GM12878 (cell line): ENCODE results near the gene LMOD1. TPM values are rescaled to one million over a fixed set of nuclear protein-coding genes. Genes with fewer than 3 reads are reported as not detected.

Experiments
- ATAC-seq: fragments of 200-7000 bp; cut with Tn5 transposase; 3 replicates; pipeline ENCODE4 v1.9.1; 2020; ENCODE audit warnings: mild to moderate bottlenecking, moderate library complexity
- BruUV-seq: library from RNA; stranded (reverse); fragments of 400-500 nt; replicated peaks from 2 replicates; lab custom pipeline; 2021; lab: Mats Ljungman, UMichigan
- CTCF ChIA-PET: fragments of 300-600 bp; sonication (Branson Sonifier 250); formaldehyde crosslinking; extraction: SDS; loops from one replicate; lab custom pipeline; 2021; ENCODE audit warnings: inconsistent platforms; lab: Yijun Ruan, JAX
- POLR2A ChIA-PET: fragments of 350-600 bp; formaldehyde crosslinking; extraction: SDS; loops from one replicate; lab custom pipeline; 2021; ENCODE audit warnings: inconsistent platforms; lab: Charles Lee
- RAD21 ChIA-PET: fragments of 300-600 bp; sonication (Branson Sonifier 250); formaldehyde crosslinking; loops from one replicate; lab custom pipeline; 2023; ENCODE audit warnings: antibody characterized with exemption; ENCODE audit not compliant: unreplicated experiment; lab: Charles Lee
- SMC1A ChIA-PET: fragments of 300-600 bp; sonication (Branson Sonifier 250); formaldehyde crosslinking; loops from one replicate; lab custom pipeline; 2023; ENCODE audit not compliant: unreplicated experiment, uncharacterized antibody; lab: Charles Lee
- DNase-seq: peaks from one replicate; pipeline ENCODE4 v3.0.0-alpha.2; 2011; ENCODE audit warnings: low read depth, low spot score
- FAIRE-seq: peaks from 3 replicates; lab custom pipeline; 2011; peaks lifted over from hg19 to GRCh38; lab: Jason Lieb, UNC
- H2AFZ ChIP-seq: 2 replicates; pipeline ENCODE4 v1.6.0; 2011; ENCODE audit warnings: low read depth, low read length, control low read depth; ENCODE audit not compliant: control insufficient read depth
- H3K27ac ChIP-seq: 2 replicates; pipeline ENCODE4 v1.5.1; 2011; ENCODE audit warnings: control low read depth; ENCODE audit not compliant: control insufficient read depth, insufficient read depth
- H3K27me3 ChIP-seq, 2 experiments: replicated peaks in 1 of 2; 2 replicates each; pipeline versions ENCODE4 v1.6.0 to v1.6.1; 2011; ENCODE audit warnings: low read length in 1 of 2; ENCODE audit not compliant: control insufficient read depth in 2 of 2, insufficient read depth in 2 of 2
- H3K36me3 ChIP-seq, 2 experiments: 2 replicates each; pipeline ENCODE4 v1.5.1; 2011; ENCODE audit warnings: low read length in 1 of 2; ENCODE audit not compliant: control insufficient read depth in 2 of 2, insufficient read depth in 2 of 2
- H3K4me1 ChIP-seq: 2 replicates; pipeline ENCODE4 v1.6.1; 2011; ENCODE audit warnings: mild to moderate bottlenecking, low read length, moderate library complexity, mixed read lengths; ENCODE audit not compliant: control insufficient read depth, insufficient read depth
- H3K4me2 ChIP-seq: 2 replicates; pipeline ENCODE4 v1.6.0; 2011; ENCODE audit warnings: control low read depth; ENCODE audit not compliant: control insufficient read depth, insufficient read depth
- H3K4me3 ChIP-seq: fragments of 200-600 bp; sonication (generic); 2 replicates; pipeline ENCODE4 v1.5.1; 2016
- H3K79me2 ChIP-seq: 2 replicates; pipeline ENCODE4 v1.6.0; 2011; ENCODE audit warnings: low read length; ENCODE audit not compliant: control insufficient read depth, insufficient read depth
- H3K9ac ChIP-seq: 2 replicates; pipeline ENCODE4 v1.8.0; 2011; ENCODE audit warnings: low read length, control low read depth, mixed read lengths; ENCODE audit not compliant: control insufficient read depth, insufficient read depth
- H3K9me3 ChIP-seq: replicated peaks from 3 replicates; pipeline ENCODE4 v1.5.1; 2011; ENCODE audit warnings: mild to moderate bottlenecking, low read length; ENCODE audit not compliant: control insufficient read depth, insufficient read depth
- H4K20me1 ChIP-seq: 2 replicates; pipeline ENCODE4 v1.6.0; 2011; ENCODE audit not compliant: control insufficient read depth, insufficient read depth
- CHD4 ChIP-seq: fragments of 200-600 bp; sonication (generic); IDR thresholded peaks from 2 replicates; pipeline ENCODE4 v1.6.1; 2016; ENCODE audit warnings: mild to moderate bottlenecking
- IRF5 ChIP-seq: fragments of 450-650 bp; IDR thresholded peaks from 2 replicates; pipeline ENCODE4 v1.6.1; 2017; ENCODE audit warnings: borderline replicate concordance
- MEF2A ChIP-seq: IDR thresholded peaks from 2 replicates; pipeline ENCODE4 v1.6.1; 2011; ENCODE audit warnings: low read depth, mild to moderate bottlenecking, low read length, moderate library complexity; ENCODE audit not compliant: insufficient read depth
- SMAD5 ChIP-seq: IDR thresholded peaks from 2 replicates; pipeline ENCODE4 v1.6.1; 2016; ENCODE audit warnings: antibody characterized with exemption, low read depth
- WGBS: methylation state at CpG from one replicate; pipeline ENCODE4 v1.1.6; 2016; ENCODE audit warnings: low lambda C conversion rate; ENCODE audit not compliant: insufficient replicate concordance, insufficient coverage; ENCODE audit errors: missing lambda C conversion rate; 5-methylcytosine and 5-hydroxymethylcytosine counted together
- in situ Hi-C: fragments of 300-500 bp; cut with MboI; formaldehyde crosslinking; loops from 9 replicates; pipeline ENCODE4 v1.14.3; 2018; ENCODE audit warnings: mixed read lengths
- intact Hi-C: fragments of 100-400 bp; cut with micrococcal nuclease; formaldehyde crosslinking; loops from one replicate; pipeline ENCODE4 v1.14.2; 2022; ENCODE audit not compliant: unreplicated experiment
- polyA plus RNA-seq, 11 experiments: library from polyadenylated mRNA; depleted of rRNA in 4 of 11; unstranded in 6 of 11; stranded (reverse) in 5 of 11; fragments of >200 nt; fragmentation: Nextera tagmentation in 4 of 11; fragmentation: Illumina TruSeq in 1 of 11; extraction: Ambion mirVana in 4 of 11; extraction: Trizol in 1 of 11; gene quantifications; 1 replicate in 1 of 11; 2 replicates in 10 of 11; pipeline versions ENCODE4 v1.2.1 to v1.2.3, GENCODE V29; 2011 to 2016; ENCODE audit warnings: inconsistent platforms in 2 of 11, missing spikeins in 2 of 11, low read depth in 1 of 11
- total RNA-seq, 4 experiments: library from RNA; depleted of rRNA in 3 of 4; stranded (reverse); fragments of >200 nt in 3 of 4; fragmentation: Illumina TruSeq in 1 of 4; extraction: Trizol in 1 of 4; gene quantifications; 2 replicates each; pipeline versions ENCODE4 v1.2.1 to v1.2.3, GENCODE V29; 2013 to 2021
- TF ChIP-seq, protein P1 (sequence below): IDR thresholded peaks from 2 replicates; pipeline ENCODE4 v1.6.1; 2012; ENCODE audit warnings: mild to moderate bottlenecking, low read depth, low read length

The LMOD1 gene
- total and polyA plus RNA-seq, 10 of the 15 experiments (the other 5 are each of a cell fraction or from before 2014, with no cell fraction given), result 0.15 TPM; not detected in 9

DNA sequence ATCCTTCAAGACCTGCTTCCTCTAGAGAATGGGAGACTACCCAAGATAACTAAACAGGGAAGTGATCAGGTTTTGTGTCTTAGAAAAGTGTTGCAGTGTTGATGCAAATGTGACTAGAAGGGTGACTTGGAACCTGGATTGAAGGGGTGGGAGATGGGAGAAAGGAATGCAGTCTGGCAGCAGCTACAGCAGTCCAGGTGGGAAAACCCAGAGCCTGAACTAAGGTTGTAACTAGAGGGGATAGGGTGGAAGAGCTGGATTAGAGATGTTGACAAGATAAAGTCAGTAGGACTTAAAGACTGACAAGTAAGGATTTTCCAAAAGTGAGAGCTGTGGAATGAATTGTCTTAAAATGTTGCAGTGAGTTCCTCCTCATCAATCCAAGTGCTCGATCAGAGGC is 64.7 kb downstream of the LMOD1 start:
- Histone ChIP-seq H2AFZ (no peak overlapping the region), H3K9ac (no peak overlapping the region), H3K4me3 (no peak overlapping the region), H3K9me3 (no peaks in the 10 kb centered on the region), H3K4me2 (no peak overlapping the region), H3K79me2 (no peaks in the 10 kb centered on the region), H3K27ac (no peak overlapping the region), H3K27me3 (no peaks in the 10 kb centered on the region), H3K4me1 (peaks cover 5% of the 10 kb centered on the region; the same call in 1 of the 2 replicates), H4K20me1 (no peaks in the 10 kb centered on the region), H3K36me3 (no peaks in the 10 kb centered on the region; a peak in 1 of 4 replicates)
- in situ Hi-C loops, result no loop called here
- ChIA-PET RAD21 (interaction anchor here (1.1 to 1.4 kb wide), 2 partner anchors 14 to 17 kb away, joined by 3 read pairs; no protein-coding TSS in a partner anchor), SMC1A (interaction anchor here (1.4 to 2.1 kb wide), 4 partner anchors 14 to 233 kb away, joined by 3 to 9 read pairs (median 5); no protein-coding TSS in a partner anchor), POLR2A (interaction anchor here (0.5 to 1.3 kb wide), 2 partner anchors 45 to 112 kb away, joined by 3 to 5 read pairs; no protein-coding TSS in a partner anchor), CTCF (interaction anchor here (1.1 to 9.1 kb wide), 8 partner anchors 12 to 274 kb away, joined by 3 to 99 read pairs (median 4); no protein-coding TSS in a partner anchor)
- TF ChIP-seq CHD4 (no peak), MEF2A (no peak), SMAD5 (0 out of 2 replicates have a peak, but pooled peaks have one; percentile 3), IRF5 (no peak)
- TF ChIP-seq, protein P1, sequence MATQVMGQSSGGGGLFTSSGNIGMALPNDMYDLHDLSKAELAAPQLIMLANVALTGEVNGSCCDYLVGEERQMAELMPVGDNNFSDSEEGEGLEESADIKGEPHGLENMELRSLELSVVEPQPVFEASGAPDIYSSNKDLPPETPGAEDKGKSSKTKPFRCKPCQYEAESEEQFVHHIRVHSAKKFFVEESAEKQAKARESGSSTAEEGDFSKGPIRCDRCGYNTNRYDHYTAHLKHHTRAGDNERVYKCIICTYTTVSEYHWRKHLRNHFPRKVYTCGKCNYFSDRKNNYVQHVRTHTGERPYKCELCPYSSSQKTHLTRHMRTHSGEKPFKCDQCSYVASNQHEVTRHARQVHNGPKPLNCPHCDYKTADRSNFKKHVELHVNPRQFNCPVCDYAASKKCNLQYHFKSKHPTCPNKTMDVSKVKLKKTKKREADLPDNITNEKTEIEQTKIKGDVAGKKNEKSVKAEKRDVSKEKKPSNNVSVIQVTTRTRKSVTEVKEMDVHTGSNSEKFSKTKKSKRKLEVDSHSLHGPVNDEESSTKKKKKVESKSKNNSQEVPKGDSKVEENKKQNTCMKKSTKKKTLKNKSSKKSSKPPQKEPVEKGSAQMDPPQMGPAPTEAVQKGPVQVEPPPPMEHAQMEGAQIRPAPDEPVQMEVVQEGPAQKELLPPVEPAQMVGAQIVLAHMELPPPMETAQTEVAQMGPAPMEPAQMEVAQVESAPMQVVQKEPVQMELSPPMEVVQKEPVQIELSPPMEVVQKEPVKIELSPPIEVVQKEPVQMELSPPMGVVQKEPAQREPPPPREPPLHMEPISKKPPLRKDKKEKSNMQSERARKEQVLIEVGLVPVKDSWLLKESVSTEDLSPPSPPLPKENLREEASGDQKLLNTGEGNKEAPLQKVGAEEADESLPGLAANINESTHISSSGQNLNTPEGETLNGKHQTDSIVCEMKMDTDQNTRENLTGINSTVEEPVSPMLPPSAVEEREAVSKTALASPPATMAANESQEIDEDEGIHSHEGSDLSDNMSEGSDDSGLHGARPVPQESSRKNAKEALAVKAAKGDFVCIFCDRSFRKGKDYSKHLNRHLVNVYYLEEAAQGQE, result no peak
- FAIRE-seq, result no peak
- no peak for ATAC-seq
- intact Hi-C loops, result no loop called here
- DNase-seq, result no peak
- BruUV-seq, result no TSS peak
- 0% methylated on average over 1 of the region's 1 CpG for WGBS
